Bronchus fibroblast of lung (primary cell): ENCODE data around the gene KMT5B. TPM values are rescaled to one million over a fixed set of nuclear protein-coding genes. Genes with fewer than 3 reads are reported as not detected.

Source experiments
- total RNA-seq: library from RNA; depleted of rRNA; stranded (reverse); fragments of >200 nt; gene quantifications from 2 replicates; pipeline ENCODE4 v1.2.3, GENCODE V29; 2015

The KMT5B gene
- 10.4 and 10.6 TPM in 2 replicates for total RNA-seq

GRCh38 chr11:68213135-68213515, at the start of gene KMT5B:
TSS of gene KMT5B (minus strand) at chr11:68213296. CDS start at chr11:68190076, 23,220 bp downstream.

GRCh38 chr11:68121067-68121899, 91.8 kb downstream of the KMT5B start, which contains the start of gene CHKA:
TSS of gene CHKA (minus strand) at chr11:68121388. CDS start at chr11:68121177, 211 bp downstream.

Other genes starting within 250 kb of the KMT5B start
- gene UNC93B1, start 209.2 kb downstream of the KMT5B start, total RNA-seq: 14.9 and 16.6 TPM in 2 replicates
- 41.3 and 48.8 TPM in 2 replicates for gene ALDH3B1, start 203.0 kb downstream of the KMT5B start, total RNA-seq
- gene NDUFS8, start 182.6 kb downstream of the KMT5B start, total RNA-seq: 277 and 294 TPM in 2 replicates
- 99.0 and 101 TPM in 2 replicates for gene TCIRG1, start 174.3 kb downstream of the KMT5B start, total RNA-seq
- gene CHKA, start 91.9 kb downstream of the KMT5B start, total RNA-seq: 7.2 and 11.3 TPM in 2 replicates
- 67.8 and 76.0 TPM in 2 replicates for gene C11orf24, start 58.7 kb upstream of the KMT5B start, total RNA-seq
- 14.1 and 14.7 TPM in 2 replicates for gene LRP5, start 99.3 kb upstream of the KMT5B start, total RNA-seq
- gene PPP6R3, start 247.5 kb upstream of the KMT5B start, total RNA-seq: 48.0 and 55.5 TPM in 2 replicates